Activated CD8-positive, alpha-beta T cell treated with anti-CD3 and anti-CD28 coated beads, Interleukin-2, amount 10 ng/mL, durations not matched to agents 7 days and 5 days (primary cell): ENCODE results near the gene SNTB2. TPM values are rescaled to one million over a fixed set of nuclear protein-coding genes. Genes with fewer than 3 reads are reported as not detected.

ENCODE experiments used
- ATAC-seq: fragments of 150-1000 bp; cut with Tn5 transposase; one replicate; pipeline ENCODE4 v1.10.0; 2021; ENCODE audit warnings: moderate library complexity
- CTCF ChIA-PET: fragments of 350-600 bp; sonication (Branson Sonifier 250); formaldehyde crosslinking; loops from one replicate; lab custom pipeline; 2021; ENCODE audit warnings: antibody characterized with exemption; lab: Charles Lee
- POLR2A ChIA-PET: fragments of 350-600 bp; sonication (Branson Sonifier 250); formaldehyde crosslinking; loops from one replicate; lab custom pipeline; 2021; ENCODE audit warnings: antibody characterized with exemption; lab: Charles Lee
- DNase-seq: peaks from one replicate; pipeline ENCODE4 v3.0.0-alpha.2; 2020
- H3K27ac Mint-ChIP-seq: one replicate; pipeline ENCODE4 v1.8.0; 2021; ENCODE audit warnings: mild to moderate bottlenecking, mixed read lengths
- H3K27me3 Mint-ChIP-seq: one replicate; pipeline ENCODE4 v1.8.0; 2021; ENCODE audit warnings: low read depth, mixed read lengths
- H3K36me3 Mint-ChIP-seq: one replicate; pipeline ENCODE4 v1.8.0; 2021; ENCODE audit warnings: low read depth, mixed read lengths
- H3K4me1 Mint-ChIP-seq: one replicate; pipeline ENCODE4 v1.8.0; 2021; ENCODE audit warnings: low read depth, mixed read lengths
- H3K4me3 Mint-ChIP-seq: one replicate; pipeline ENCODE4 v1.8.0; 2021; ENCODE audit warnings: mild to moderate bottlenecking, mixed read lengths
- H3K9me3 Mint-ChIP-seq: one replicate; pipeline ENCODE4 v1.8.0; 2022; ENCODE audit warnings: mixed read lengths; ENCODE audit not compliant: insufficient read depth
- total RNA-seq, 2 experiments: library from RNA; stranded (reverse); gene quantifications; one replicate each; pipeline ENCODE4 v1.2.3, GENCODE V29; 2021

SNTB2 gene
- total RNA-seq, 2 experiments from 2014 or later, result 24.3 to 25.5 TPM

DNA sequence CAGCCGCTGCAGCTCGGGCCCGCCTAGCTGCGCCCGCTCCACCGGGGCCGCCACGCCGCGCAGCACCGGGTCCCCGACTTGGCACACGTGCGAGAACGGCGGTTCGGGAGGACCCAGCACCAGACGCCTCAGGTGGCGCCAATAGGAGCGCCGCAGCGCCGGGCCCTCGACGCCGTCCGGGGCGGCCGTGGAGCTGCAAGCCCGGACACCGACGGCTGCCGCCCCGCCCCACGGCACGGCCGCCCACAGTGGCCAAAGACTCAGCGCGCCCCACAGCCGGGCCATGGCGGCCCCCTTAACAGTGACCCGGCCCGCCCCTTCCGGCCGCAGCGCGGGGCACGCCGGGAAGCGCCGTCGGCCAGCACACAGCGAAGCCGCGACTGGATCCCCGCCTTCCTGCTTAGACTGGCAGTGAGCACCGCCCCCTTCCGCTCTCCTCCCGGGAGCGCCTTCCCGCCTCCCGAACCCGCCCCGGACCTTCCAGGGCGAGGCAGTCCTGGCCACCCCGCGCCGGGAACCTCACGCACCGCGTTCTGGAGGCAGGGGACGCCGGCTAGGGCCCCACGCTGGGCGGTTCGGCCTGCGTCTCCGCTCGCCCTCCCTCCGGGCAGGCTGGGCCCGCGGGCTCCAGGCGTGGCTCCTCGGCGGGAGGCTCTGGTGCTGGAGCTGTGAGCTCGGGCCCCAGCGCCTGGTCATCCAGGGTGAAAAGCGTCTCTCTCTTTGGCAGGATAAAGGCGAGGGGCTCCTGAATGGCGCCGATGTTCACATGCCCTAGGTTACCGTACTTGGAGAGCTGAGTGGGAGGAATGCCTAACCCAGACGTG, 143.5 kb downstream of the SNTB2 start, which contains the start of gene PDF:
Gene PDF, minus strand, starts transcription at position 303 of the 824 bp plus-strand sequence. Its CDS starts 18 bp downstream, at position 285.
- Mint-ChIP-seq H3K36me3 (peaks cover 68% of the 10 kb centered on the region), H3K27me3 (no peaks in the 10 kb centered on the region), H3K27ac (peak within 1 kb of the TSS; percentile 85), H3K4me3 (peak within 1 kb of the TSS; percentile 84), H3K9me3 (no peaks in the 10 kb centered on the region), H3K4me1 (peaks cover 38% of the 10 kb centered on the region)
- POLR2A ChIA-PET, result interaction anchor here (1.0 to 2.4 kb wide), 5 partner anchors 8 to 16 kb away, joined by 3 to 8 read pairs (median 3); partner anchors contain the start of genes COG8 and NIP7
- DNase-seq (peak; percentile 88), ATAC-seq (peak; percentile 95)
- CTCF ChIA-PET, result interaction anchor here (0.9 to 2.2 kb wide), 6 partner anchors 10 to 180 kb away, joined by 3 to 8 read pairs (median 4); partner anchors contain the start of gene VPS4A

DNA sequence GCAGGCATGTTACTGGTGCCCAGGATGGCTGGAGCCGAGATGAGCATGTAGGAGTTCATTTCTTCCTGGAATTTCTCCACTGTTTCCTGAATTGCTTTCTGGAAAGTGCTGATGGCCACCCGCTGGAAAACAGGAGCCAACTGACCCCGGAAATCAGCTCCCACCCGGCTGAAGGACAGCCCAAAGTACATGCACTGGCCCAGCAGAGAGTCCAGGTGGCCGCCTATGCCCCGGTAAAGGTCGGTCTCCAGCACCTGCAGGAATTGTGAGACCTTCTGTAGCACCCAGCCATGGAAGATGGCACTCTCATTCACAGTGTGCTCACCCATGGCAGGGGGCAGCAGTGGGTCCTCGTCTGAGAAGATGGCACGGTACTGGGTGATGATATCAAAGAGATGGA, 147.7 kb downstream of the SNTB2 start:
- ATAC-seq (no peak), DNase-seq (no peak)
- Mint-ChIP-seq H3K27ac (no peak overlapping the region), H3K27me3 (no peaks in the 10 kb centered on the region), H3K4me3 (no peak overlapping the region), H3K9me3 (no peaks in the 10 kb centered on the region), H3K36me3 (peaks cover 61% of the 10 kb centered on the region), H3K4me1 (peaks cover 27% of the 10 kb centered on the region)
- POLR2A ChIA-PET, result no interaction called here
- CTCF ChIA-PET, result no interaction called here

- H3K36me3 Mint-ChIP-seq, result peaks cover 71% of the 10 kb centered on the region
- peak overlapping the region; percentile 98 for H3K4me3 Mint-ChIP-seq
- H3K9me3 Mint-ChIP-seq, result no peaks in the 10 kb centered on the region
- POLR2A ChIA-PET, result interaction anchor here (1.3 to 1.4 kb wide), 4 partner anchors 9 to 226 kb away, joined by 3 to 8 read pairs (median 6); partner anchors contain the start of gene PDF
- DNase-seq (no peak), ATAC-seq (peak; percentile 1)
- peak overlapping the region; percentile 98 for H3K27ac Mint-ChIP-seq
- CTCF ChIA-PET, result interaction anchor here (1.0 to 1.6 kb wide), 4 partner anchors 8 to 416 kb away, joined by 3 to 4 read pairs (median 3); partner anchors contain the start of gene NOB1
- H3K4me1 Mint-ChIP-seq, result peaks cover 41% of the 10 kb centered on the region
- no peaks in the 10 kb centered on the region for H3K27me3 Mint-ChIP-seq
Measured at GRCh38 chr16:69338557-69339288, 151.8 kb downstream of the SNTB2 start.

- CTCF ChIA-PET, result interaction anchor here (0.7 to 1.6 kb wide), 10 partner anchors 7 to 415 kb away, joined by 3 to 5 read pairs (median 3); partner anchors contain the start of genes NOB1 and PDF
- ATAC-seq, result peak; percentile 88
- H3K36me3 Mint-ChIP-seq, result peaks cover 68% of the 10 kb centered on the region
Measured at GRCh38 chr16:69339289-69340094, 152.5 kb downstream of the SNTB2 start, which contains the start of the genes COG8 and NIP7. Gene COG8 (minus strand): TSS chr16:69339564. CDS start chr16:69339552, 12 bp downstream. Gene NIP7 (plus strand): TSS chr16:69339772. CDS start chr16:69339830, 58 bp downstream.

GRCh38 chr16:69340095-69340644, 153.2 kb downstream of the SNTB2 start:
- Mint-ChIP-seq H3K27ac (peak overlapping the region; percentile 98), H3K4me3 (peak overlapping the region; percentile 98), H3K36me3 (peaks cover 62% of the 10 kb centered on the region), H3K4me1 (peaks cover 41% of the 10 kb centered on the region), H3K9me3 (no peaks in the 10 kb centered on the region), H3K27me3 (no peaks in the 10 kb centered on the region)
- ChIA-PET POLR2A (interaction anchor here (0.6 to 1.3 kb wide), 8 partner anchors 10 to 1745 kb away, joined by 3 to 7 read pairs (median 4); partner anchors contain the start of genes PDF, TMED6 and WWP2), CTCF (interaction anchor here (0.7 to 1.7 kb wide), 9 partner anchors 10 to 201 kb away, joined by 3 to 5 read pairs (median 3); partner anchors contain the start of gene PDF)
- ATAC-seq, result peak; percentile 2
- no peak for DNase-seq

More at GRCh38 chr16:69339289-69340094, 152.5 kb downstream of the SNTB2 start, which contains the start of the genes COG8 and NIP7:
- Mint-ChIP-seq H3K4me3 (peak within 1 kb of the TSS; percentile 98), H3K9me3 (no peaks in the 10 kb centered on the region), H3K27ac (peak within 1 kb of the TSS; percentile 98), H3K4me1 (peaks cover 41% of the 10 kb centered on the region), H3K27me3 (no peaks in the 10 kb centered on the region)
- peak; percentile 95 for DNase-seq
- POLR2A ChIA-PET, result interaction anchor here (0.6 to 1.4 kb wide), 10 partner anchors 9 to 1744 kb away, joined by 3 to 8 read pairs (median 4); partner anchors contain the start of genes PDF, TMED6 and WWP2

DNA sequence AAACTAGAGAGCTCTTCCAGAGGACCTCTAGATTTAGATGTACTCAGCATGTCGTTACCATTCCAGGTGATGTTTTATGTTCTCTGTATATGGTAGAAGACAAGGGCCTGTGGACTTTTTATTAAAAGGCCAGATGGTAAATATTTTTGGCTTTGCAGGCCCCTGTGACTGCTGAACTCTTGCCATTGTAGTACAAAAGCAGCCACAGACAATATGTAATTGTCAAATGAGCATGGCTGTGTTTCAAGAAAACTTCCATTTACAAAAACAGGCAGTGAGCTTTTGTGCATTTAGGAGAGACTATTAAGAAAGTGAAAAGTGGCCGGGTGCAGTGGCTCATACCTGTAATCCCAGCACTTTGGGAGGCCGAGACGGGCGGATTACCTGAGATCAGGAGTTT, 157.2 kb downstream of the SNTB2 start:
- H3K36me3 Mint-ChIP-seq, result peaks cover 45% of the 10 kb centered on the region
- H3K9me3 Mint-ChIP-seq, result no peaks in the 10 kb centered on the region
- no peak overlapping the region for H3K4me3 Mint-ChIP-seq
- H3K27ac Mint-ChIP-seq, result no peak overlapping the region
- no peaks in the 10 kb centered on the region for H3K27me3 Mint-ChIP-seq
- ChIA-PET POLR2A (no interaction called here), CTCF (interaction anchor here (0.7 kb wide), 1 partner anchor 36 kb away, joined by 3 read pairs; no protein-coding TSS in a partner anchor)
- DNase-seq, result no peak
- no peak for ATAC-seq
- peaks cover 20% of the 10 kb centered on the region for H3K4me1 Mint-ChIP-seq

DNA sequence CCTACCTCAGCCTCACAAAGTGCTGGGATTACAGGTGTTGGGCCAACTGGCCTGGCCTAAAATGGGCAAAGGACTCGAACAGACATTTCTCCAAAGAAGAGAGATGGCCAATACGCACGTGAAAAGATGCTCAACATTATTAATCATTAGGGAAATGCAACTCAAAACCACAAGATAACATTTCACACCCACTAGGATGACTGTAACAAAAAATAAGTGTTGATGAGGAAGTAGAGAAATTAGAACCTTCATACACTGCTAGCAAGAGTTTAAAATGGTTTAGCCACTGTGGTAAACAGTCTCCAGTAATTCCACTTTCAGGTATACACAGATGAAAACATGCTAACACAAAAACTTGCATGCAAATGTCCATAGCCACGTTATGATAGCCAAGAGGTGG, 159.0 kb downstream of the SNTB2 start:
- POLR2A ChIA-PET, result no interaction called here
- Mint-ChIP-seq H3K4me1 (peaks cover 12% of the 10 kb centered on the region), H3K27me3 (no peaks in the 10 kb centered on the region), H3K27ac (peak overlapping the region; percentile 57), H3K9me3 (no peaks in the 10 kb centered on the region), H3K36me3 (peaks cover 36% of the 10 kb centered on the region), H3K4me3 (no peak overlapping the region)
- no peak for ATAC-seq
- no peak for DNase-seq
- CTCF ChIA-PET, result no interaction called here

GRCh38 chr16:69346683-69347082, 159.7 kb downstream of the SNTB2 start:
- Mint-ChIP-seq H3K27me3 (no peaks in the 10 kb centered on the region), H3K4me3 (no peak overlapping the region), H3K27ac (no peak overlapping the region), H3K36me3 (peaks cover 28% of the 10 kb centered on the region), H3K9me3 (no peaks in the 10 kb centered on the region), H3K4me1 (peaks cover 4% of the 10 kb centered on the region)
- ATAC-seq (no peak), DNase-seq (no peak)
- ChIA-PET CTCF (interaction anchor here (0.6 kb wide), 1 partner anchor 8 kb away, joined by 3 read pairs; no protein-coding TSS in a partner anchor), POLR2A (no interaction called here)

DNA sequence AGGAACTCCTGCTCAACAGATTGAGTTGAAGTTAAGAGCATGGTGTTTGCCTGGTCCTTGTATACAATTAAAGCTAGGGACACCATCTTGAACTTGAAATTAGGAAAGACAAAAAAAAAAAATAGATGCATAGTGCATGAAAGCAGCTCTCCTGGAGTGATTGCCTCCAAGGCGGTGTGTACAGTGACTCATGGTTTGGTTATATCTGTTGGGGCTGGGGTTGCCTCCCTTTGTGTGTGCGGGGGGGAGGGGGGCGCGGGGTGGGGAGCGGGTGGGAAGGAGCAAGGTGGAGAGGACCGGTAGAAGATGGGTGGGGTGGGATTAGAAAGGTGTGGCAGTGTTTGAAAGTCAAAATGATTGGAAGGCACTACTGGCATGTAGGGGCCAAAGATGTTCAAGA, 161.3 kb downstream of the SNTB2 start:
- POLR2A ChIA-PET, result no interaction called here
- Mint-ChIP-seq H3K36me3 (peaks cover 27% of the 10 kb centered on the region), H3K27ac (no peak overlapping the region), H3K9me3 (no peaks in the 10 kb centered on the region), H3K27me3 (no peaks in the 10 kb centered on the region), H3K4me3 (no peak overlapping the region), H3K4me1 (no peaks in the 10 kb centered on the region)
- ATAC-seq (no peak), DNase-seq (no peak)
- CTCF ChIA-PET, result no interaction called here

DNA sequence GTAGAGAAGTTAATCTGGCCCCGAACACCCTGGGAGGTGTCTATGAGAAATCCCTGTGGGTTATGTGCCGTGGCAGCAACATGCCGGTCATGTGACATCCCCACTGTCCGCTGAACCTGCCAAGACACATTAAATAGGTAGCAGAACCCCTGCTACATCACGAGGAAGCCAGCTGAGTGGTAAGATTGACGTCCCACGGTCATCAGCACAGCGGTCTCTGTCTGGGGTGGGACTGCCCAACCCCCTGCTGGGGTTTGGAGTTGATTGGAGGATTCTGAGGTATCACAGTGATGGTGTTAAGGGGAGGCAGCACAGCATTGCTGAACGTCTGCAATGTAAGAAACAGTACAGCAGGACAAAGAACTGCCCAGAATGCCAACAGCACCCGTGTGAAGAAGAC, 162.6 kb downstream of the SNTB2 start:
- no peak for ATAC-seq
- no peak overlapping the region for H3K4me3 Mint-ChIP-seq
- H3K36me3 Mint-ChIP-seq, result peaks cover 21% of the 10 kb centered on the region
- no peak for DNase-seq
- H3K9me3 Mint-ChIP-seq, result no peaks in the 10 kb centered on the region
- no peak overlapping the region for H3K27ac Mint-ChIP-seq
- no peaks in the 10 kb centered on the region for H3K4me1 Mint-ChIP-seq
- POLR2A ChIA-PET, result no interaction called here
- no peaks in the 10 kb centered on the region for H3K27me3 Mint-ChIP-seq
- CTCF ChIA-PET, result interaction anchor here (1.4 kb wide), 1 partner anchor 9 kb away, joined by 3 read pairs; no protein-coding TSS in a partner anchor
